Measurements from ENCODE around the gene KDM4C. TPM values are rescaled to one million over a fixed set of nuclear protein-coding genes. Genes with fewer than 3 reads are reported as not detected.
"Not testable (repeated sequence)": the region's sequence is repeated elsewhere in the genome, so short reads cannot be mapped to it uniquely, and the experiment has no call there.

The KDM4C gene
- total RNA-seq, 1 donor from 2014 or later, result 18.2 TPM

GRCh38 chr9:6739218-6739617 is 18.6 kb upstream of the KDM4C start:
- no peaks in the 10 kb centered on the region for H4K20me1 ChIP-seq (ENCODE audit: insufficient read depth, low read length)
- FAIRE-seq (no peak), DNase-seq (ENCODE audit: low read depth) (no peak)
- H3K79me2 ChIP-seq (ENCODE audit: insufficient read depth, low read length), result no peaks in the 10 kb centered on the region
- H3K36me3 Mint-ChIP-seq (ENCODE audit: low read depth, unreplicated experiment), result no peaks in the 10 kb centered on the region
- no peak overlapping the region for H3K9ac ChIP-seq (ENCODE audit: low read length)
- H3K27ac ChIP-seq (ENCODE audit: low read depth, low read length), result no peak overlapping the region
- H3K27me3 ChIP-seq (ENCODE audit: insufficient read depth, low read length), result no peaks in the 10 kb centered on the region
- no peaks in the 10 kb centered on the region for H3K4me1 ChIP-seq (ENCODE audit: insufficient read depth, low read length)
- no peaks in the 10 kb centered on the region for H3K9me3 ChIP-seq (ENCODE audit: insufficient read depth, low read depth, low read length)
- no peak overlapping the region for H3K4me2 ChIP-seq (ENCODE audit: low read length)
- H3K27ac Mint-ChIP-seq (ENCODE audit: unreplicated experiment), result no peak overlapping the region
- H3K27me3 Mint-ChIP-seq (ENCODE audit: low read depth, unreplicated experiment), result no peaks in the 10 kb centered on the region
- H3K4me1 Mint-ChIP-seq (ENCODE audit: low read depth, unreplicated experiment), result no peaks in the 10 kb centered on the region
- no peak overlapping the region for H2AFZ ChIP-seq (ENCODE audit: low read depth, low read length)
- H3K36me3 ChIP-seq (ENCODE audit: insufficient read depth, low read length), result no peaks in the 10 kb centered on the region
- H3K4me3 ChIP-seq (ENCODE audit: insufficient read depth, low read depth, low read length), result no peak overlapping the region
- H3K9me3 Mint-ChIP-seq (ENCODE audit: unreplicated experiment), result peaks cover 9% of the 10 kb centered on the region
- TF ChIP-seq EZH2 (IDR thresholded peaks at IDR 0.05; ENCODE audit: insufficient read depth, low read length) (no peak), CTCF (IDR thresholded peaks at IDR 0.05; ENCODE audit: insufficient read depth, low read depth, low read length) (peak; percentile 24)
- no peak overlapping the region for H3K4me3 Mint-ChIP-seq (ENCODE audit: unreplicated experiment)

GRCh38 chr9:6748861-6749260 is 8.9 kb upstream of the KDM4C start:
- not testable (repeated sequence) for FAIRE-seq; H3K4me2 ChIP-seq (ENCODE audit: low read length); H3K9me3 ChIP-seq (ENCODE audit: insufficient read depth, low read depth, low read length); H3K4me3 Mint-ChIP-seq (ENCODE audit: unreplicated experiment); H3K27me3 Mint-ChIP-seq (ENCODE audit: low read depth, unreplicated experiment); H3K27ac ChIP-seq (ENCODE audit: low read depth, low read length); H2AFZ ChIP-seq (ENCODE audit: low read depth, low read length); H3K9ac ChIP-seq (ENCODE audit: low read length); DNase-seq (ENCODE audit: low read depth); H3K4me1 Mint-ChIP-seq (ENCODE audit: low read depth, unreplicated experiment); H3K27me3 ChIP-seq (ENCODE audit: insufficient read depth, low read length); H4K20me1 ChIP-seq (ENCODE audit: insufficient read depth, low read length); H3K36me3 Mint-ChIP-seq (ENCODE audit: low read depth, unreplicated experiment); H3K4me1 ChIP-seq (ENCODE audit: insufficient read depth, low read length); H3K36me3 ChIP-seq (ENCODE audit: insufficient read depth, low read length); H3K4me3 ChIP-seq (ENCODE audit: insufficient read depth, low read depth, low read length); H3K9me3 Mint-ChIP-seq (ENCODE audit: unreplicated experiment); H3K79me2 ChIP-seq (ENCODE audit: insufficient read depth, low read length); H3K27ac Mint-ChIP-seq (ENCODE audit: unreplicated experiment)

- not testable (repeated sequence) for H3K27ac Mint-ChIP-seq (ENCODE audit: unreplicated experiment); H3K36me3 ChIP-seq (ENCODE audit: insufficient read depth, low read length); H3K4me2 ChIP-seq (ENCODE audit: low read length); H3K4me1 Mint-ChIP-seq (ENCODE audit: low read depth, unreplicated experiment); H3K9ac ChIP-seq (ENCODE audit: low read length); H3K9me3 ChIP-seq (ENCODE audit: insufficient read depth, low read depth, low read length); H3K9me3 Mint-ChIP-seq (ENCODE audit: unreplicated experiment); H3K4me1 ChIP-seq (ENCODE audit: insufficient read depth, low read length); H3K4me3 Mint-ChIP-seq (ENCODE audit: unreplicated experiment); H3K27me3 ChIP-seq (ENCODE audit: insufficient read depth, low read length); FAIRE-seq; H2AFZ ChIP-seq (ENCODE audit: low read depth, low read length); H3K4me3 ChIP-seq (ENCODE audit: insufficient read depth, low read depth, low read length); DNase-seq (ENCODE audit: low read depth); H3K36me3 Mint-ChIP-seq (ENCODE audit: low read depth, unreplicated experiment); H3K27me3 Mint-ChIP-seq (ENCODE audit: low read depth, unreplicated experiment); H4K20me1 ChIP-seq (ENCODE audit: insufficient read depth, low read length); H3K27ac ChIP-seq (ENCODE audit: low read depth, low read length)
- H3K79me2 ChIP-seq (ENCODE audit: insufficient read depth, low read length), result peaks cover 14% of the 10 kb centered on the region
Observed at GRCh38 chr9:6754861-6755260, 2.9 kb upstream of the KDM4C start.

- H3K4me1 Mint-ChIP-seq (ENCODE audit: low read depth, unreplicated experiment), result peaks cover 5% of the 10 kb centered on the region
- peak overlapping the region; percentile 100 for H3K27ac Mint-ChIP-seq (ENCODE audit: unreplicated experiment)
- Histone ChIP-seq H3K36me3 (ENCODE audit: insufficient read depth, low read length) (no peaks in the 10 kb centered on the region), H3K79me2 (ENCODE audit: insufficient read depth, low read length) (peaks cover 32% of the 10 kb centered on the region), H2AFZ (ENCODE audit: low read depth, low read length) (peak overlapping the region; percentile 99), H4K20me1 (ENCODE audit: insufficient read depth, low read length) (peaks cover 12% of the 10 kb centered on the region), H3K9me3 (ENCODE audit: insufficient read depth, low read depth, low read length) (no peaks in the 10 kb centered on the region), H3K27ac (ENCODE audit: low read depth, low read length) (peak overlapping the region; percentile 99), H3K27me3 (ENCODE audit: insufficient read depth, low read length) (no peaks in the 10 kb centered on the region), H3K9ac (ENCODE audit: low read length) (peak overlapping the region; percentile 95), H3K4me3 (ENCODE audit: insufficient read depth, low read depth, low read length) (peak overlapping the region; percentile 92), H3K4me2 (ENCODE audit: low read length) (peak overlapping the region; percentile 96), H3K4me1 (ENCODE audit: insufficient read depth, low read length) (peaks cover 8% of the 10 kb centered on the region)
- TF ChIP-seq EZH2 (IDR thresholded peaks at IDR 0.05; ENCODE audit: insufficient read depth, low read length), result no peak
- TF ChIP-seq CTCF (IDR thresholded peaks at IDR 0.05; ENCODE audit: insufficient read depth, low read depth, low read length), result no peak
- H3K4me3 Mint-ChIP-seq (ENCODE audit: unreplicated experiment), result peak overlapping the region; percentile 98
- FAIRE-seq, result no peak
- H3K36me3 Mint-ChIP-seq (ENCODE audit: low read depth, unreplicated experiment), result no peaks in the 10 kb centered on the region
- H3K27me3 Mint-ChIP-seq (ENCODE audit: low read depth, unreplicated experiment), result no peaks in the 10 kb centered on the region
- peak; percentile 75 for DNase-seq (ENCODE audit: low read depth)
- no peaks in the 10 kb centered on the region for H3K9me3 Mint-ChIP-seq (ENCODE audit: unreplicated experiment)
Observed at GRCh38 chr9:6757132-6757455, 679 bp upstream of the KDM4C start.
